Epithelial cell of esophagus (primary cell): ENCODE measurements around the gene THSD8.

Source experiments
- DNase-seq: peaks from one replicate; pipeline ENCODE4 v3.0.0; 2010; ENCODE audit warnings: low read depth
- H3K4me3 ChIP-seq: 2 replicates; pipeline ENCODE4 v1.5.1; 2011; ENCODE audit warnings: mild to moderate bottlenecking, low read length, control low read depth
- TF ChIP-seq, protein P1 (sequence below): IDR thresholded peaks from 2 replicates; pipeline ENCODE4 v1.5.1; 2011; ENCODE audit warnings: low read depth, mild to moderate bottlenecking, low read length, control low read depth, inconsistent platforms; ENCODE audit not compliant: insufficient read depth; ENCODE audit errors: missing control alignments

The THSD8 gene

DNA sequence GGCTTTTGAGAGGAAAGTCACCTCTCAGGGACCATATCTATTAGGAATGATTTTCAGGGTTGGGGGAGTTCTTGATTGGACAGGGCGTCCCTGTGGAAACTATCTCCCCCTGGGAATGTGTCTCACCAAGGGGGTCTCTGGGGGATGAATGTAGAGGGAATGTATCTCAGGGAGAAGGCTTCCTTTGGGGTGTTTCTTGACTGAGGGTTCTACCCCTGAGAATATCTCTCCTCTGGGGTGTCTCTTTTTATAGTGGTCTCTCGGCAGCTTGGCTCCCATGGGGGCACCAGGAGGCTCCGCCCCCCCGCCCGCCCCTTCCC, 31.5 kb downstream of the THSD8 start:
- no peak for DNase-seq
- peak overlapping the region; percentile 19 for H3K4me3 ChIP-seq
- TF ChIP-seq, protein P1, sequence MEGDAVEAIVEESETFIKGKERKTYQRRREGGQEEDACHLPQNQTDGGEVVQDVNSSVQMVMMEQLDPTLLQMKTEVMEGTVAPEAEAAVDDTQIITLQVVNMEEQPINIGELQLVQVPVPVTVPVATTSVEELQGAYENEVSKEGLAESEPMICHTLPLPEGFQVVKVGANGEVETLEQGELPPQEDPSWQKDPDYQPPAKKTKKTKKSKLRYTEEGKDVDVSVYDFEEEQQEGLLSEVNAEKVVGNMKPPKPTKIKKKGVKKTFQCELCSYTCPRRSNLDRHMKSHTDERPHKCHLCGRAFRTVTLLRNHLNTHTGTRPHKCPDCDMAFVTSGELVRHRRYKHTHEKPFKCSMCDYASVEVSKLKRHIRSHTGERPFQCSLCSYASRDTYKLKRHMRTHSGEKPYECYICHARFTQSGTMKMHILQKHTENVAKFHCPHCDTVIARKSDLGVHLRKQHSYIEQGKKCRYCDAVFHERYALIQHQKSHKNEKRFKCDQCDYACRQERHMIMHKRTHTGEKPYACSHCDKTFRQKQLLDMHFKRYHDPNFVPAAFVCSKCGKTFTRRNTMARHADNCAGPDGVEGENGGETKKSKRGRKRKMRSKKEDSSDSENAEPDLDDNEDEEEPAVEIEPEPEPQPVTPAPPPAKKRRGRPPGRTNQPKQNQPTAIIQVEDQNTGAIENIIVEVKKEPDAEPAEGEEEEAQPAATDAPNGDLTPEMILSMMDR: no peak

DNA sequence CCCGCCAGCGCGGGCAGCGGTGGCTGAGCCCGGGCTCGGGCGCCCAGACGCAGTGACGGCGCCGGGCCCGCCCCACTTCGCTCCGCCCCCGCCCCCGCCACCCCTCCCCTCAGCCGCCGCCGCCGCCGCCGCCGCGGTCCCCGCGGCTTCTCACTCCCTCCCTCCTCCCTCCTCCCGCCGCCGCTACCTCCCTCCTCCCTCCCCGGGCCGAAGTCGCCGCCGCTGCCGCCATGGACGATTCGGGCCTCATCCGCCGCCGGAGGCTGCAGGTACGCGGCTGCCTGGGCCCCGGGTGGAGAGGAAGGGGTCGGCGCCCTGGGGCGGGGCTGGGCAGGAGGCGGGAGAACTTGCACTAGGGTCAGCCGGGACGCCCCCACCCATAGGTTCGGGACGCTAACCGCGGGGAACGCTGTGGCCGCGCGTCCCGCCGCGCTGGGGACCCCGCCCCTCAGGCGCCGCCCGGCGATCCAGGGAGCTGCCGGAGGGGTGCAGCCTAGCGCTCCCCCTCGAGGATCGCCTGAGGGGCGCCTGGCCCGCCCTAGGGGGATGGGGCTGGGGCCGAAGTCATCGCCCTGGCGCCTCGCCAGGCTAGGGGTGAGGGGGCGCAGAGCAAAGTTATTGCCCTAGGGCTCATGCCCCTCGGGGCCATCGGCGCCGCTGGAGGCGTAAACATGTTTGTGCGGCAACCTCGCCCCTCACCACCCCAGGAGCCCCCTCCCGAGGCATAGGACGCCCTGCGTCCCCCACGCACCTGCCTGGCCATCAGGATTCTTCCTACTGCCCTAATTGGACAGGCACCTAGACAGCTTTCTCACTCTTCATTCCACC, 32.1 kb downstream of the THSD8 start:
- TF ChIP-seq, protein P1: no peak
- peak overlapping the region; percentile 30 for H3K4me3 ChIP-seq
- peak; percentile 36 for DNase-seq

DNA sequence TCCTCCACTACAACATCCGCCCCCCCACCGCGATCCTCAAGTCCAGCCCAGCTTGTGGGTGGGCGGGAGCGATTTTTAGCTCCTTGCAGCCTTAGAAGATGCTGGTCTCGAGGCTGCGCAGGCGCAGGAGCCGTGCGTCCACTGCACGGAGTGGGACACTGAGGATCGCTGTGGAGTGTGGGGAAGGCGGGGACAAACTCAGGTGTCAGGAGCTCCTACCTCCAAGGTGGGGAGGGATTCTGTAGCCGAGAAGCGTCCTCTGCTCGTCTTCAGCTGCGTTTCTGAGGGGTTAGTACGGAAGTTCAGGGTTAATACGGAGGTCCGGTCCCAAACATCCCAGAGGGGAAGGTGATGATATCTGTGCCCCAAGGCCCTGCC, 32.7 kb downstream of the THSD8 start, which contains the start of gene RTBDN:
Gene RTBDN, minus strand, starts transcription at position 14 of the 378 bp plus-strand sequence. CDS start 4,600 bp downstream, outside the sequence.
- TF ChIP-seq, protein P1: no peak
- DNase-seq: no peak
- H3K4me3 ChIP-seq: peak within 1 kb of the TSS; percentile 30

DNA sequence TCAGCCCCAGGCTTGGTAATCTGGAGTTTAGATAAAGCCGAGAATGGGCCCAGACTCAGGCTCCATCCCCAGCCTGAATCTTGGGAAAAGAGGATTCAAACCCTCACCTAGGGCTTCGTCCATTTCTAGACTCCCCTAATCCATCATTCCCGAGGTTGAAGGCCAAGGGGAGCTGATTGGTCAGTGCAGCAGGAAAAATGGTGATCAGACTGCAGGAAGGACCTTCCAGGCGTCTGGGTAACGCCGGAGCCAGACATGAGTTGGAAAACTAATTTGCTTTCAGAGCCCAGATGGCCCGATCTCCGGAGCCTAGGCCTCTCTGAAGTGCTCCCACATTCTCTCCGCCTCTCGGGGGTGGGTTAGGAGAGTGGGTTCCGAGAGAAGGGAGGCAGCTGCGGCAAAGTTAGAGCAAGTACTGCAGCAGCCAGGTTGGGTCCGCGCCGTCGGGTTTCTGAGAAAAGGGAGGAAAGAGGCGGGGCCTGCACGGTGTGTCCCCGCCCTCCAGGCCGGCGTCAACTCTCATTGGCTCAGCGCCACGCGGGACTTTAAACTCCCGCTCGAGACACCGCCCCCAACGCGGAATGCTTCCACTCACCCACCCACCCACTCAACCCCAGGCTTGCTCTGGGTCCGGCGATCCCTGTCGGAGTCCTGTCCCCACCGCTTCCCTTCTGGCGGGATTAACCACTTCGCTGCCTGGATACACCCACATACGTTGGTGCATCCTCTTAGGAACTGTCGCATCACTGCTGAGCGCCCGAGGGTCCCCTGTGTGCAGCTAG, 33.3 kb downstream of the THSD8 start:
- DNase-seq: no peak
- no peak overlapping the region for H3K4me3 ChIP-seq
- TF ChIP-seq, protein P1: no peak

DNA sequence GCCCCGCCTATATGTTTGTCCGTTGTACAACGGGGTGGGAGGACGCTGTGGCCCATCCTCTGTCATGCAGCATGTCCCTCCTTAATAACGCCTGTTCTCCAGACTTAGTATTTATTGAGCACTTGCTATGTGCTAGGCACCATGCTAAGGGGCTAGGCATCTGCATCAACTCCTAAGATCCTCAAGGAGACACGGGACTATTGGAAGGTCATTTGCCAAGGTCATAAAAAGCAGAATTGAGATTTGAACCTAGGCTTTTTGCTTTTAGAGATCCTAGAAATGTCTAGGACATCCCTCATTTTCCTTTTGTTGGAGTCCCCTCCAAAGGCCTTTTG, 34.6 kb downstream of the THSD8 start:
- DNase-seq: no peak
- no peak overlapping the region for H3K4me3 ChIP-seq
- TF ChIP-seq, protein P1: no peak

DNA sequence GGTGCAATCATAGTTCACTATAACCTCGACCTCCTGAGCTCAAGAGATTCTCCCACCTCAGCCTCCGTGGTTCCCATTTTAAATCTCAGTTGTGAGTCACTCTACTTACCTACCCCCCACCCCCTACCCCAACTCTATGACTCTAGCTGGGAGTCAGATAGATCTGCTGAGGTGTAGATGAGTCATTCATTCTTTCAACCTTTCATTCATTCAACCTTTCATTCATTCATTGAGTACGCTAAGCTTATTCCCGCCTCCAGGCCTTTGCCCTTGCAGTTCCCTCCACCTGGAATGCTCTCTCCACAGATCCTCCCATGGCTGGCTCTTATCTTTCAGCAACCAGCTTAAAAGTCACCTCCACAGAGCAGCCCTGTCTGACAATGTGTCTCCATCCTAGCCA, 35.4 kb downstream of the THSD8 start:
- DNase-seq: peak; percentile 72
- no peak overlapping the region for H3K4me3 ChIP-seq
- TF ChIP-seq, protein P1: no peak
